HFF-Myc (cell line): ENCODE data around the gene CACNA1I.

Source experiments
- DNase-seq: peaks from one replicate; pipeline ENCODE4 v3.0.0-alpha.2; 2011; ENCODE audit warnings: low read depth; ENCODE audit errors: extremely low read depth
- H3K4me3 ChIP-seq: replicated peaks from 2 replicates; pipeline ENCODE4 v1.5.1; 2011; ENCODE audit warnings: low read depth, mild to moderate bottlenecking, control low read depth, low read length
- CTCF ChIP-seq: IDR thresholded peaks from 2 replicates; pipeline ENCODE4 v1.5.1; 2012; ENCODE audit warnings: mild to moderate bottlenecking, low read depth, low read length, control low read depth; ENCODE audit errors: missing control alignments

The CACNA1I gene

DNA sequence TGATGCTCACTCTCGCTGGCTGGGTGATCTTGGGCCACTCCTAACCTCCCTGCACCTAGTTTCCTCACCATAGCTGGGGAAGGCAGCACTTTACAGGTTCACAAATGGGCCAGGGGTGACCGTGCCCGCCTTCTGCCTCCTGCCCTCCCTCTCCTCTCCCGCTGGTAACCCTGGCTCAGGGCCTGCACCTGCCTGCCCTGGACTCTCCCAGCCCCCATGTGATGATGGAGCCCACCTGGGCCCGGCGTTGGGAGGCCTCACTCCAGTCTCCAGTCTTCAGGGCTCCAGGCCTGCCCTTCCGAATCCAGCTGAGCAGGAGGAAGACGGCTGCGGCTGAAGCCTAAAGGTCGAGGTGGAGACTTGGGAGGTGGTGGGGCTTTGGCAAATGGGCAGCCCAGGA is 152.9 kb downstream of the CACNA1I start:
- DNase-seq = no peak
- no peak overlapping the region for H3K4me3 ChIP-seq
- TF ChIP-seq CTCF = no peak

- DNase-seq = no peak
- no peak for TF ChIP-seq CTCF
- no peak overlapping the region for H3K4me3 ChIP-seq
Observed at GRCh38 chr22:39723899-39724351, 153.4 kb downstream of the CACNA1I start.

- no peak for DNase-seq
- TF ChIP-seq CTCF = no peak
- no peak overlapping the region for H3K4me3 ChIP-seq
Observed at GRCh38 chr22:39724390-39724789, 153.8 kb downstream of the CACNA1I start.

- DNase-seq = no peak
- no peak overlapping the region for H3K4me3 ChIP-seq
- no peak for TF ChIP-seq CTCF
Observed at GRCh38 chr22:39724857-39725256, 154.3 kb downstream of the CACNA1I start.

GRCh38 chr22:39725351-39726035 is 154.9 kb downstream of the CACNA1I start:
- no peak overlapping the region for H3K4me3 ChIP-seq
- no peak for DNase-seq
- no peak for TF ChIP-seq CTCF

DNA sequence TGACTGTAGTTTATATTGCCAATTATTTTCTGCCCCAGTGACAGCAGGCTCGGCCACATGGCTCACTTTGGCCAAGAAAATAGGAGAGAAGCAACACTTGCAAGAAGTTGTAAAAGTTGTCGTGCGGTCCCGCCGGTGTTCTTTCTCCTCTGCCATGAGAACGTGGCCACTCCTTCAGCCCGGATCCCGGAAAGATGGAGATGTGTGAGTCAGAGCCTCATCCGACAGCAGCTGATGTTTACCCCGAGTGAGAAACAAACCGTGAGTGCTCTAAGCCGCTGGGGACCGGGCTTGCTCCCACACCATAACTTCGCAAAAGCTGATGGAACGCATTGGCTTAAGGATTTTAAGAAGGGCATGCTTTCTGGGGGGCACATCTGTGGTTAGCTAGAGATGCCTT is 157.0 kb downstream of the CACNA1I start:
- no peak for DNase-seq
- TF ChIP-seq CTCF = no peak
- no peak overlapping the region for H3K4me3 ChIP-seq
